K562 (cell line): Measurements from ENCODE around the gene ALPP. TPM values are rescaled to one million over a fixed set of nuclear protein-coding genes. Genes with fewer than 3 reads are reported as not detected.

Source experiments
- ATAC-seq: fragments of 200-7000 bp; cut with Tn5 transposase; 3 replicates; pipeline ENCODE4 v1.9.1; 2020; ENCODE audit warnings: moderate library complexity
- BruUV-seq: library from RNA; stranded (reverse); fragments of 400-500 nt; replicated peaks from 2 replicates; lab custom pipeline; 2021; lab: Mats Ljungman, UMichigan
- CTCF ChIA-PET: fragments of 300-600 bp; formaldehyde crosslinking; extraction: SDS; loops from one replicate; lab custom pipeline; 2021; ENCODE audit warnings: low intra/inter-chr PET ratio; lab: Yijun Ruan, JAX
- POLR2A ChIA-PET: fragments of 300-600, 350-650 bp; sonication (Branson Sonifier 250); formaldehyde crosslinking; extraction: SDS; loops from one replicate; lab custom pipeline; 2021; ENCODE audit warnings: antibody characterized with exemption, inconsistent platforms; lab: Yijun Ruan, JAX
- DNase-seq, 4 experiments: peaks; one replicate each; pipeline versions ENCODE4 v3.0.0 to v3.0.0-alpha.2; 2011 to 2018; ENCODE audit warnings: low spot score in 3 of 4, mixed read lengths in 3 of 4; ENCODE audit errors: extremely low read depth in 1 of 4
- FAIRE-seq: peaks from 2 replicates; lab custom pipeline; 2011; peaks lifted over from hg19 to GRCh38; lab: Jason Lieb, UNC
- H2AFZ ChIP-seq: 2 replicates; pipeline ENCODE4 v1.6.0; 2011; ENCODE audit warnings: low read depth, low read length, control low read depth, inconsistent platforms
- H3K27ac ChIP-seq: fragments of 200-600 bp; 3 replicates; pipeline ENCODE4 v1.8.0; 2011; ENCODE audit warnings: low read depth, mild to moderate bottlenecking, control low read depth, inconsistent platforms, low read length, moderate library complexity, mixed read lengths; ENCODE audit errors: extremely low read depth
- H3K27me3 ChIP-seq, 2 experiments: fragments of 300-600 bp in 1 of 2; 2 replicates in 1 of 2; 3 replicates in 1 of 2; pipeline versions ENCODE4 v1.6.0 to v1.8.0; 2011; ENCODE audit warnings: inconsistent platforms in 2 of 2, low read length in 2 of 2, mild to moderate bottlenecking in 1 of 2, mixed read lengths in 1 of 2, moderate library complexity in 1 of 2; ENCODE audit not compliant: control insufficient read depth in 2 of 2, insufficient read depth in 2 of 2
- H3K36me3 ChIP-seq: fragments of 300-600 bp; 3 replicates; pipeline ENCODE4 v1.8.0; 2011; ENCODE audit warnings: mild to moderate bottlenecking, low read length, inconsistent platforms; ENCODE audit not compliant: control insufficient read depth, insufficient read depth
- H3K4me1 ChIP-seq, 2 experiments: fragments of 200-600 bp in 1 of 2; replicated peaks in 1 of 2; 2 replicates in 1 of 2; 3 replicates in 1 of 2; pipeline versions ENCODE4 v1.5.1 to v1.8.0; 2011; ENCODE audit warnings: inconsistent platforms in 2 of 2, low read length in 2 of 2, mild to moderate bottlenecking in 1 of 2, mixed read lengths in 1 of 2, moderate library complexity in 1 of 2; ENCODE audit not compliant: control insufficient read depth in 2 of 2, insufficient read depth in 2 of 2
- H3K4me2 ChIP-seq: 2 replicates; pipeline ENCODE4 v1.6.1; 2011; ENCODE audit warnings: low read length, control low read depth, inconsistent platforms, mixed read lengths; ENCODE audit not compliant: insufficient read depth
- H3K4me3 ChIP-seq: fragments of 200-600 bp; sonication (generic), shearing (Covaris generic); 2 replicates; pipeline ENCODE4 v1.5.1; 2016; ENCODE audit warnings: control low read depth, inconsistent platforms
- H3K79me2 ChIP-seq: fragments of 200-600 bp; 3 replicates; pipeline ENCODE4 v1.8.0; 2011; ENCODE audit warnings: low read length, inconsistent platforms; ENCODE audit not compliant: control insufficient read depth, insufficient read depth
- H3K9ac ChIP-seq, 2 experiments: 2 replicates each; pipeline versions ENCODE4 v1.6.0 to v1.6.1; 2011; ENCODE audit warnings: low read depth in 2 of 2, low read length in 2 of 2, control low read depth in 1 of 2, inconsistent platforms in 1 of 2, mild to moderate bottlenecking in 1 of 2, mixed read lengths in 1 of 2; ENCODE audit not compliant: insufficient read depth in 1 of 2
- H3K9me1 ChIP-seq: one replicate; pipeline ENCODE4 v1.6.0; 2011; ENCODE audit warnings: inconsistent platforms, mild to moderate bottlenecking, low read length, moderate library complexity; ENCODE audit not compliant: control insufficient read depth, insufficient read depth
- H3K9me3 ChIP-seq: replicated peaks from 2 replicates; pipeline ENCODE4 v1.5.1; 2011; ENCODE audit warnings: low read depth, low read length, inconsistent platforms; ENCODE audit not compliant: control insufficient read depth, insufficient read depth
- H4K20me1 ChIP-seq: replicated peaks from 2 replicates; pipeline ENCODE4 v1.6.1; 2011; ENCODE audit warnings: low read length, inconsistent platforms, mixed read lengths; ENCODE audit not compliant: control insufficient read depth, insufficient read depth
- DIDO1 ChIP-seq: fragments of 450-650 bp; IDR thresholded peaks from 2 replicates; pipeline ENCODE4 v1.6.1; 2016; ENCODE audit warnings: low read depth, missing biosample characterization, missing genetic modification characterization
- ELK3 ChIP-seq: fragments of 450-650 bp; formaldehyde crosslinking; IDR thresholded peaks from 2 replicates; pipeline ENCODE4 v1.4.0; 2020; ENCODE audit warnings: mild to moderate bottlenecking
- FOXA3 ChIP-seq, 2 experiments: fragments of 450-650 bp in 1 of 2; sonication (generic) in 1 of 2; formaldehyde crosslinking; IDR thresholded peaks in 1 of 2; conservative IDR thresholded peaks in 1 of 2; 2 replicates each; pipeline versions ENCODE4 v1.4.0 to v1.8.0; 2020 to 2022; ENCODE audit warnings: mild to moderate bottlenecking in 2 of 2, missing genetic modification reagents in 1 of 2
- ZNF280B ChIP-seq: fragments of 250-450 bp; sonication (Bioruptor Pico); IDR thresholded peaks from 2 replicates; pipeline ENCODE4 v1.5.1; 2021; ENCODE audit warnings: mild to moderate bottlenecking
- ZNF3 ChIP-seq: fragments of 250-450 bp; sonication (Bioruptor Pico); IDR thresholded peaks from 2 replicates; pipeline ENCODE4 v1.5.0; 2021; ENCODE audit warnings: mild to moderate bottlenecking, moderate library complexity
- WGBS: fragments of 100-300 bp; shearing (Covaris generic); methylation state at CpG from one replicate; pipeline ENCODE4 v1.1.6; 2016; ENCODE audit warnings: low coverage, mixed read lengths; ENCODE audit not compliant: insufficient coverage; ENCODE audit errors: missing lambda C conversion rate; 5-methylcytosine and 5-hydroxymethylcytosine counted together
- in situ Hi-C: fragments of 300-500 bp; cut with MboI; formaldehyde crosslinking; loops from 4 replicates; pipeline ENCODE4 v1.15.0; 2018; ENCODE audit warnings: inconsistent platforms, mixed read lengths
- intact Hi-C: fragments of 100-400 bp; cut with micrococcal nuclease; formaldehyde crosslinking; loops from 2 replicates; pipeline ENCODE4 v1.14.2; 2022
- polyA plus RNA-seq, 8 experiments: library from polyadenylated mRNA; depleted of rRNA in 4 of 8; stranded (reverse) in 5 of 8; unstranded in 3 of 8; fragments of >200 nt; fragmentation: Nextera tagmentation in 2 of 8; fragmentation: Illumina TruSeq in 1 of 8; extraction: Ambion mirVana in 2 of 8; extraction: Trizol in 1 of 8; gene quantifications; 2 replicates each; pipeline versions ENCODE4 v1.2.1 to v1.2.3, GENCODE V29; 2011 to 2014; ENCODE audit warnings: inconsistent platforms in 1 of 8, missing spikeins in 1 of 8
- total RNA-seq, 7 experiments: library from RNA; depleted of rRNA in 6 of 7; stranded (reverse); fragments of >200 nt in 6 of 7; fragmentation: Illumina TruSeq in 2 of 7; extraction: Trizol in 2 of 7; gene quantifications; 2 replicates each; pipeline versions ENCODE4 v1.2.1 to v1.2.3, GENCODE V29; 2011 to 2021; ENCODE audit warnings: low replicate concordance in 1 of 7

ALPP gene
- total and polyA plus RNA-seq, 9 of the 15 experiments (the other 6 are each of a cell fraction or from before 2014, with no cell fraction given) = 0.03 TPM; not detected in 8

- Histone ChIP-seq H3K9me3 (no peaks in the 10 kb centered on the region), H3K79me2 (no peaks in the 10 kb centered on the region), H3K36me3 (no peaks in the 10 kb centered on the region), H3K4me1 (peaks cover 0 to 3% of the 10 kb centered on the region in 2 experiments; a peak in 1 of 5 replicates), H3K27me3 (peaks cover 0 to 16% of the 10 kb centered on the region in 2 experiments), H3K4me2 (no peak overlapping the region)
- intact Hi-C loops = no loop called here
- in situ Hi-C loops = no loop called here
- BruUV-seq = no TSS peak
- ATAC-seq = no peak
- TF ChIP-seq ZNF3 (no peak), ELK3 (CRISPR knock-in tag) (no peak), FOXA3 (CRISPR knock-in tag; conservative IDR thresholded peaks at IDR 0.05 in 1 of 2, IDR thresholded peaks at IDR 0.05 in 1 of 2) (no peak), DIDO1 (no peak), ZNF280B (CRISPR knock-in tag) (no peak)
- TF ChIP-seq, all 486 proteins: peak for 0
- ChIA-PET CTCF (no interaction called here), POLR2A (no interaction called here)
- H2AFZ ChIP-seq = no peak overlapping the region
- FAIRE-seq (no peak), DNase-seq (no peak)
- no peak overlapping the region for H3K4me3 ChIP-seq
- H4K20me1 ChIP-seq = no peaks in the 10 kb centered on the region
- H3K9me1 ChIP-seq = no peaks in the 10 kb centered on the region
- 0% methylated on average over 3 of the region's 3 CpGs for whole genome bisulfite sequencing
- H3K9ac ChIP-seq = no peak overlapping the region
- no peak overlapping the region for H3K27ac ChIP-seq
Observed at GRCh38 chr2:232390661-232391060, 12.1 kb downstream of the ALPP start.
